H9 (cell line): ENCODE results near the gene SHE. TPM values are rescaled to one million over a fixed set of nuclear protein-coding genes. Genes with fewer than 3 reads are reported as not detected.

Experiments
- DNase-seq: peaks from one replicate; pipeline ENCODE4 v3.0.0-alpha.2; 2017
- H2AFZ ChIP-seq: one replicate; pipeline ENCODE4 v1.6.1; 2013; ENCODE audit warnings: mild to moderate bottlenecking, low read length, control low read depth, moderate library complexity
- H2AK5ac ChIP-seq: 2 replicates; pipeline ENCODE4 v1.6.1; 2013; ENCODE audit warnings: low read length, control low read depth, mixed read lengths; ENCODE audit not compliant: insufficient read length
- H2BK120ac ChIP-seq: one replicate; pipeline ENCODE4 v1.6.1; 2013; ENCODE audit warnings: low read depth, mild to moderate bottlenecking, low read length, control low read depth, inconsistent platforms; ENCODE audit not compliant: poor library complexity, severe bottlenecking
- H2BK12ac ChIP-seq: 2 replicates; pipeline ENCODE4 v1.6.1; 2013; ENCODE audit warnings: low read length, control low read depth, mixed read lengths, low read depth; ENCODE audit not compliant: insufficient read length
- H2BK15ac ChIP-seq: 2 replicates; pipeline ENCODE4 v1.6.1; 2013; ENCODE audit warnings: low read depth, low read length, control low read depth
- H2BK20ac ChIP-seq: one replicate; pipeline ENCODE4 v1.6.1; 2013; ENCODE audit warnings: low read depth, mild to moderate bottlenecking, low read length, control low read depth, inconsistent platforms; ENCODE audit not compliant: poor library complexity, severe bottlenecking
- H2BK5ac ChIP-seq: 2 replicates; pipeline ENCODE4 v1.6.1; 2013; ENCODE audit warnings: low read length, control low read depth, mixed read lengths; ENCODE audit not compliant: insufficient read length
- H3K14ac ChIP-seq: 2 replicates; pipeline ENCODE4 v1.6.1; 2013; ENCODE audit warnings: low read length, control low read depth; ENCODE audit not compliant: insufficient read depth
- H3K18ac ChIP-seq: 2 replicates; pipeline ENCODE4 v1.6.1; 2013; ENCODE audit warnings: low read depth, mild to moderate bottlenecking, mixed read lengths, low read length, control low read depth; ENCODE audit not compliant: insufficient read length
- H3K23ac ChIP-seq: 2 replicates; pipeline ENCODE4 v1.6.1; 2013; ENCODE audit warnings: low read length, control low read depth, mixed read lengths, low read depth; ENCODE audit not compliant: insufficient read length
- H3K23me2 ChIP-seq: 2 replicates; pipeline ENCODE4 v1.6.1; 2013; ENCODE audit warnings: low read depth, mild to moderate bottlenecking, mixed read lengths, low read length, control low read depth; ENCODE audit not compliant: insufficient read length, poor library complexity, severe bottlenecking
- H3K27ac ChIP-seq: 2 replicates; pipeline ENCODE4 v1.5.1; 2013; ENCODE audit warnings: low read length, control low read depth, mixed read lengths, low read depth; ENCODE audit not compliant: insufficient read length
- H3K27me3 ChIP-seq: 2 replicates; pipeline ENCODE4 v1.6.1; 2013; ENCODE audit warnings: low read length, control low read depth, inconsistent platforms; ENCODE audit not compliant: insufficient read depth
- H3K4ac ChIP-seq: 2 replicates; pipeline ENCODE4 v1.6.1; 2013; ENCODE audit warnings: low read depth, mild to moderate bottlenecking, control low read depth, inconsistent platforms, low read length, moderate library complexity
- H3K4me1 ChIP-seq: 2 replicates; pipeline ENCODE4 v1.6.1; 2013; ENCODE audit warnings: low read length, control low read depth, inconsistent platforms; ENCODE audit not compliant: insufficient read depth
- H3K4me2 ChIP-seq: 2 replicates; pipeline ENCODE4 v1.6.1; 2013; ENCODE audit warnings: low read length, control low read depth, mixed read lengths; ENCODE audit not compliant: insufficient read length, insufficient read depth
- H3K56ac ChIP-seq: 2 replicates; pipeline ENCODE4 v1.6.1; 2013; ENCODE audit warnings: low read depth, mild to moderate bottlenecking, mixed read lengths, low read length, control low read depth; ENCODE audit not compliant: insufficient read length
- H3K79me1 ChIP-seq: 2 replicates; pipeline ENCODE4 v1.6.1; 2013; ENCODE audit warnings: low read depth, mild to moderate bottlenecking, moderate library complexity, low read length, control low read depth, inconsistent platforms; ENCODE audit not compliant: insufficient read depth, poor library complexity, severe bottlenecking
- H3K79me2 ChIP-seq: 2 replicates; pipeline ENCODE4 v1.6.1; 2013; ENCODE audit warnings: low read length, control low read depth, inconsistent platforms; ENCODE audit not compliant: insufficient read depth
- H3K9ac ChIP-seq: 2 replicates; pipeline ENCODE4 v1.6.1; 2013; ENCODE audit warnings: low read length, control low read depth, mixed read lengths; ENCODE audit not compliant: insufficient read length; ENCODE audit errors: extremely low read depth
- H3K9me3 ChIP-seq: one replicate; pipeline ENCODE4 v1.6.1; 2013; ENCODE audit warnings: low read depth, low read length, inconsistent platforms; ENCODE audit not compliant: control insufficient read depth
- H3T11ph ChIP-seq: one replicate; pipeline ENCODE4 v1.6.1; 2013; ENCODE audit warnings: mild to moderate bottlenecking, low read length, control low read depth, inconsistent platforms
- H4K20me1 ChIP-seq: one replicate; pipeline ENCODE4 v1.6.1; 2013; ENCODE audit not compliant: control insufficient read depth, insufficient read length, insufficient read depth
- H4K5ac ChIP-seq: 2 replicates; pipeline ENCODE4 v1.6.1; 2013; ENCODE audit warnings: low read depth, mild to moderate bottlenecking, mixed read lengths, low read length, control low read depth; ENCODE audit not compliant: insufficient read length
- H4K8ac ChIP-seq: replicated peaks from 2 replicates; pipeline ENCODE4 v1.6.1; 2013; ENCODE audit warnings: low read length, control low read depth, mixed read lengths, low read depth; ENCODE audit not compliant: insufficient read length
- H4K91ac ChIP-seq: 2 replicates; pipeline ENCODE4 v1.6.1; 2013; ENCODE audit warnings: low read depth, mild to moderate bottlenecking, moderate library complexity, mixed read lengths, low read length, control low read depth; ENCODE audit not compliant: insufficient read length
- H3K27ac Mint-ChIP-seq, 3 experiments: 2 replicates in 2 of 3; 3 replicates in 1 of 3; pipeline ENCODE4 v1.8.0; 2020 to 2021; ENCODE audit warnings: mixed read lengths in 3 of 3, mild to moderate bottlenecking in 1 of 3, moderate library complexity in 1 of 3
- H3K27me3 Mint-ChIP-seq: 2 replicates; pipeline ENCODE4 v1.8.0; 2021; ENCODE audit warnings: low read depth, mild to moderate bottlenecking, moderate library complexity, mixed read lengths
- H3K36me3 Mint-ChIP-seq, 3 experiments: 2 replicates in 2 of 3; 3 replicates in 1 of 3; pipeline ENCODE4 v1.8.0; 2020 to 2021; ENCODE audit warnings: low read depth in 3 of 3, mixed read lengths in 3 of 3; ENCODE audit not compliant: insufficient read depth in 1 of 3
- H3K4me1 Mint-ChIP-seq, 2 experiments: 2 replicates each; pipeline ENCODE4 v1.8.0; 2020; ENCODE audit warnings: mixed read lengths in 2 of 2
- H3K4me3 Mint-ChIP-seq, 2 experiments: 2 replicates in 1 of 2; 3 replicates in 1 of 2; pipeline ENCODE4 v1.8.0; 2020 to 2021; ENCODE audit warnings: mild to moderate bottlenecking in 2 of 2, mixed read lengths in 2 of 2, moderate library complexity in 1 of 2
- H3K9me3 Mint-ChIP-seq, 2 experiments: 2 replicates in 1 of 2; 3 replicates in 1 of 2; pipeline ENCODE4 v1.8.0; 2020; ENCODE audit warnings: mild to moderate bottlenecking in 2 of 2, mixed read lengths in 2 of 2, moderate library complexity in 1 of 2
- WGBS: extraction: QIAGEN DNeasy Blood & Tissue Kit; methylation state at CpG from one replicate; pipeline ENCODE4 v1.1.7; 2013; ENCODE audit warnings: missing lambda C conversion rate, low lambda C conversion rate, mixed read lengths; ENCODE audit not compliant: insufficient read length; ENCODE audit errors: extremely low coverage; 5-methylcytosine and 5-hydroxymethylcytosine counted together
- total RNA-seq: library from RNA; stranded (reverse); gene quantifications from 2 replicates; pipeline ENCODE4 v1.2.1, GENCODE V29; 2021
- TF ChIP-seq, protein P1 (sequence below): fragments of 200-600 bp; sonication (generic); conservative IDR thresholded peaks from 3 replicates; pipeline ENCODE4 v1.8.0; 2021; ENCODE audit warnings: antibody characterized with exemption, mild to moderate bottlenecking

SHE gene
- total RNA-seq, 1 experiment from 2014 or later: 0.48 TPM

- WGBS: no CpG with 5 or more reads among the region's 1 CpG
- no peaks in the 10 kb centered on the region for H3K36me3 Mint-ChIP-seq
These were observed 2.8 kb downstream of the SHE start for GRCh38 chr1:154499446-154499845.

More at GRCh38 chr1:154499446-154499845, 2.8 kb downstream of the SHE start:
- Histone ChIP-seq H4K8ac (no peak overlapping the region), H2BK12ac (no peak overlapping the region), H4K20me1 (no peaks in the 10 kb centered on the region), H3K56ac (no peak overlapping the region), H3K27ac (no peak overlapping the region), H2AK5ac (no peak overlapping the region), H3K79me1 (no peaks in the 10 kb centered on the region), H3K4me2 (no peak overlapping the region), H2AFZ (no peak overlapping the region), H3T11ph (no peak overlapping the region), H3K9me3 (no peaks in the 10 kb centered on the region), H2BK5ac (no peak overlapping the region), H3K18ac (no peak overlapping the region), H4K91ac (no peak overlapping the region), H2BK120ac (no peak overlapping the region), H3K27me3 (peaks cover 42% of the 10 kb centered on the region), H3K4ac (no peak overlapping the region), H3K9ac (no peak overlapping the region), H4K5ac (no peak overlapping the region), H3K23me2 (peaks cover 3% of the 10 kb centered on the region), H2BK20ac (no peak overlapping the region), H3K4me1 (no peaks in the 10 kb centered on the region), H2BK15ac (no peak overlapping the region), H3K23ac (no peak overlapping the region), H3K79me2 (no peaks in the 10 kb centered on the region), H3K14ac (no peak overlapping the region)
- TF ChIP-seq, protein P1, sequence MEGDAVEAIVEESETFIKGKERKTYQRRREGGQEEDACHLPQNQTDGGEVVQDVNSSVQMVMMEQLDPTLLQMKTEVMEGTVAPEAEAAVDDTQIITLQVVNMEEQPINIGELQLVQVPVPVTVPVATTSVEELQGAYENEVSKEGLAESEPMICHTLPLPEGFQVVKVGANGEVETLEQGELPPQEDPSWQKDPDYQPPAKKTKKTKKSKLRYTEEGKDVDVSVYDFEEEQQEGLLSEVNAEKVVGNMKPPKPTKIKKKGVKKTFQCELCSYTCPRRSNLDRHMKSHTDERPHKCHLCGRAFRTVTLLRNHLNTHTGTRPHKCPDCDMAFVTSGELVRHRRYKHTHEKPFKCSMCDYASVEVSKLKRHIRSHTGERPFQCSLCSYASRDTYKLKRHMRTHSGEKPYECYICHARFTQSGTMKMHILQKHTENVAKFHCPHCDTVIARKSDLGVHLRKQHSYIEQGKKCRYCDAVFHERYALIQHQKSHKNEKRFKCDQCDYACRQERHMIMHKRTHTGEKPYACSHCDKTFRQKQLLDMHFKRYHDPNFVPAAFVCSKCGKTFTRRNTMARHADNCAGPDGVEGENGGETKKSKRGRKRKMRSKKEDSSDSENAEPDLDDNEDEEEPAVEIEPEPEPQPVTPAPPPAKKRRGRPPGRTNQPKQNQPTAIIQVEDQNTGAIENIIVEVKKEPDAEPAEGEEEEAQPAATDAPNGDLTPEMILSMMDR: no peak
- no peak for DNase-seq
- no peak overlapping the region for H3K4me3 Mint-ChIP-seq
- no peak overlapping the region for H3K27ac Mint-ChIP-seq
- H3K27me3 Mint-ChIP-seq: peaks cover 61% of the 10 kb centered on the region
- H3K4me1 Mint-ChIP-seq: peaks cover 4 to 7% of the 10 kb centered on the region in 2 experiments
- peaks cover 2 to 8% of the 10 kb centered on the region in 2 experiments; a peak in 4 of 5 replicates for H3K9me3 Mint-ChIP-seq
